HG03558 (cell line): Measurements from ENCODE around the gene GAPDH.
"Not testable (repeated sequence)": the region's sequence is repeated elsewhere in the genome, so short reads cannot be mapped to it uniquely, and the experiment has no call there.

Experiments used
- ATAC-seq: cut with Tn5 transposase; IDR thresholded peaks from one replicate; pipeline ENCODE4 v1.9.1; 2021; ENCODE audit warnings: moderate number of reproducible peaks; ENCODE audit not compliant: unreplicated experiment; ENCODE audit errors: extremely low read depth

Gene GAPDH

GRCh38 chr12:6558014-6558760 is 23.9 kb downstream of the GAPDH start:
- not testable (repeated sequence) for ATAC-seq

GRCh38 chr12:6559500-6559899 is 25.2 kb downstream of the GAPDH start:
- ATAC-seq: no peak

- no peak for ATAC-seq
Observed at GRCh38 chr12:6560501-6561205, 26.3 kb downstream of the GAPDH start.

- ATAC-seq: no peak
Observed at GRCh38 chr12:6562881-6563280, 28.6 kb downstream of the GAPDH start.

GRCh38 chr12:6563448-6564050 is 29.2 kb downstream of the GAPDH start:
- ATAC-seq: no peak

GRCh38 chr12:6567112-6567670 is 32.9 kb downstream of the GAPDH start:
- ATAC-seq: no peak

GRCh38 chr12:6569312-6569711 is 35.0 kb downstream of the GAPDH start:
- ATAC-seq: no peak

- ATAC-seq: no peak
Observed at GRCh38 chr12:6569786-6570185, 35.5 kb downstream of the GAPDH start.

GRCh38 chr12:6570264-6570887 is 36.1 kb downstream of the GAPDH start:
- no peak for ATAC-seq

- ATAC-seq: no peak
Observed at GRCh38 chr12:6573001-6573400, 38.7 kb downstream of the GAPDH start.

GRCh38 chr12:6574576-6575295 is 40.4 kb downstream of the GAPDH start:
- no peak for ATAC-seq

GRCh38 chr12:6575648-6576047 is 41.3 kb downstream of the GAPDH start:
- ATAC-seq: no peak

- ATAC-seq: no peak
Observed at GRCh38 chr12:6582196-6582595, 47.9 kb downstream of the GAPDH start.

- no peak for ATAC-seq
Observed at GRCh38 chr12:6582959-6583358, 48.6 kb downstream of the GAPDH start.

GRCh38 chr12:6584293-6584692 is 50.0 kb downstream of the GAPDH start:
- no peak for ATAC-seq

- ATAC-seq: not testable (repeated sequence)
Observed at GRCh38 chr12:6586569-6586968, 52.3 kb downstream of the GAPDH start.
